GM21381 (cell line): ENCODE results near the gene TMEM63C.

ENCODE experiments used
- ATAC-seq: cut with Tn5 transposase; IDR thresholded peaks from one replicate; pipeline ENCODE4 v1.9.1; 2021; ENCODE audit warnings: mild to moderate bottlenecking, moderate library complexity; ENCODE audit not compliant: unreplicated experiment

TMEM63C gene

GRCh38 chr14:77250927-77251326 is 69.3 kb downstream of the TMEM63C start:
- no peak for ATAC-seq

DNA sequence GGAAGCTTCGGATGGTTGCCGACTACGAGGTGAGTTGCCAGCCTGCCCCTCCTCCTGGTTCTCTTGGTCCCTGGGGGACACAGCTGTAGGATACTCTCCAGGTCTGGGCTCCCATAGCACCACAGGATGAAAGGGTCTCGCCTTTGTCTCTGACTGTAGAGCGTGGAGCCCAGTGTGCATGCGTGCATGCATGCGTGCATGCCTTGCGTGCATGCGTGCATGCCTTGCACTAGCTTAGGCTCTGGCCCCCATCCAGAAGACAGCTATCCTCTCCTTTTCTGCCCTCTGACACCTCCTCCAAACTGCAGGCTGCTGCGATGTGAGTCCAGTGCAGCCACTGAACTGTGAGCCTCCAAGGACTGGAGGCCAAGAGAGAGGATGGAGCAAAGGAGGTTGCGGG is 70.3 kb downstream of the TMEM63C start:
- no peak for ATAC-seq

GRCh38 chr14:77253333-77254190 is 72.0 kb downstream of the TMEM63C start:
- ATAC-seq: no peak

- no peak for ATAC-seq
These were observed 75.1 kb downstream of the TMEM63C start for GRCh38 chr14:77256694-77257093.

DNA sequence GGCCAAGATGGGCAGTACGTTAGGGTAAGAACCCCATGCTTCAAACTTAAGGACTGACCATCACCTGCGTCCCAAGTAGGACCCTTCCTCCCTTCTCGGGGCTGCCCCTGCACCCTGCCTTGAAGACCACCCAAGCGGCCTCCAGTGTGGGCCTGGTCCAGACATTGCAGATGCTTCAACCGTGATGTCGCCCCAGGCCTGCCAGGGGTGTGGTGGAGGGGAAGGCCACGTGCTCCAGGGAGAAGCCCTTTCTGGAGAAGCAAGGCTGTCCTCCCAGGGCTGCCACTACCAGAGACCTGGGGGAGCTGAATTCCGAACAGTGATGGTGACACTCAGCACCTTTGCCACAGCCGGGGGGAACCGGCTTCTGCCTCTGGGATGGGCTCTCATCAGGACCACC is 76.1 kb downstream of the TMEM63C start:
- ATAC-seq: no peak

DNA sequence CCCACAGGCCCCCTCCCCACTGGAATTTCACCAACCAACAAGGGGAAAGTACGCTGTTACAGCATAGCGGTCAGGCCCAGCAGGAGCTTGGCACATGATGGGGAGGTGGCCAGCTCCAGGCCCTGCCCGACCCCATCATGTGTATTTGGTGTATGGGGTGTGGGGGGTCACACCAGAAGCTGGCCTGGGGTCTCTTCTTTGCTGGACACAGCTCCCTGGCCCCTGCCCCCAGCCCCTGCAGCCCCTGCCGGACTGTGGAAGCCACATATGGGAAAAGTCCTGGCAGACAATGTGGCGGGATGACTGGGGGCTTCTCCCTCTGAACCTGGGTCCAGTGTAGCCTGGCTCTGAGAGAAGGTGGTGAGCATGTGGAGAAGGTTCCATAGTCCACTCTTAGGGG is 77.0 kb downstream of the TMEM63C start:
- ATAC-seq: no peak

DNA sequence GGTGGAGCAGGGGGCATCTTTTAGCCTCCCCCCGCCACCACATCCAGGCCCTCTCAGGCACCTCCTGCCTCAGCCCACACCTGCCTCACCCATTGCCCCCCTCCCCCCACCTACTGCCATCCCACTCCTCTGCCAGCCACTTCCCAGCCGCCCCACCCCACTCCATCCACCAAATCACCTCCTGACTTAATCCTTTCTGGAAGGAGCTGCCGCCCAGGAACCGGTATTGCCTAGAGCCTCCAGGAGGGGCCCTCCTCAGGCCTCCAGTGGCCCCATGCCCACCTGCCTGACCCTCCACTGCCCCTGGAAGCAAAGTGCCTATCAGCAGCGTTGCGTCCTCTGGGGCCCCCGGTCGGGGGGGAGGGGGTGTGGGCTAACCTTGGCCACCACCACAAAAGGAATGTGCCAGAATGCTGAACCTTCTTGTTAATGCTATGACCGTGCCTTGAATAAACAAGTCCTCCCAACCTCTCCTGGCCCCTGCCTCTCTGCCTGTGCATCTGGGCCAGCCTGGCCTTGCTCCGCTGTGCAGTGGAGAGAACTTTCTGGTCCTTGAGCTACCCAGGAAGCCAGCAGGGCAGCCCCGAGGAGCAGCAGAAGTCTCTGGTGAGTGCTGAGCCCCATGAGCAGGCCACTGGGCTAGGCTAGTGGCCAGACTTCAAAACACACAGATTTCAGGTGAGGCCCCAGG is 77.6 kb downstream of the TMEM63C start:
- no peak for ATAC-seq

GRCh38 chr14:77260199-77260598 is 78.6 kb downstream of the TMEM63C start:
- ATAC-seq: no peak

DNA sequence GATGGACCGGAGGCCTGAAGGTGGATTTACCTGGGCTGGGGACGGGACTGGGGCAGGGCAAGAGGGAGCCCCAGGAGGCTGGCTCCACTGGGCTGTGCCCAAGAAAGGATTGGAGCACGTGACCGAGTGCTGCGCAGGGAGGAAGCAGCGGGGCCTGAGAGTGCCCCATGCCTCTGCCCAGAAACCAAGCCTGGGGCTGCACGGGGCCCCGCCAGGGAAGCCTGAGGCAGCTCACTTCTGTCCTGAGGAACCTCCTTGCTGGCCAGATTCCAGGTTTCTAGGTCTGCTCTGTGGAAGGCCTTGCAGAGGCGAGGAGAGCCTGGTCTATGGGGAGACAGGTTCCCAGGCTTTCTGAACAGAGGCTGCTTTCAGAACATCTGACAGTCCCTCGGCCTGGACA is 79.0 kb downstream of the TMEM63C start:
- ATAC-seq: no peak

- no peak for ATAC-seq
These were observed 83.0 kb downstream of the TMEM63C start for GRCh38 chr14:77264466-77265186.

GRCh38 chr14:77265187-77265515 is 83.6 kb downstream of the TMEM63C start:
- no peak for ATAC-seq

DNA sequence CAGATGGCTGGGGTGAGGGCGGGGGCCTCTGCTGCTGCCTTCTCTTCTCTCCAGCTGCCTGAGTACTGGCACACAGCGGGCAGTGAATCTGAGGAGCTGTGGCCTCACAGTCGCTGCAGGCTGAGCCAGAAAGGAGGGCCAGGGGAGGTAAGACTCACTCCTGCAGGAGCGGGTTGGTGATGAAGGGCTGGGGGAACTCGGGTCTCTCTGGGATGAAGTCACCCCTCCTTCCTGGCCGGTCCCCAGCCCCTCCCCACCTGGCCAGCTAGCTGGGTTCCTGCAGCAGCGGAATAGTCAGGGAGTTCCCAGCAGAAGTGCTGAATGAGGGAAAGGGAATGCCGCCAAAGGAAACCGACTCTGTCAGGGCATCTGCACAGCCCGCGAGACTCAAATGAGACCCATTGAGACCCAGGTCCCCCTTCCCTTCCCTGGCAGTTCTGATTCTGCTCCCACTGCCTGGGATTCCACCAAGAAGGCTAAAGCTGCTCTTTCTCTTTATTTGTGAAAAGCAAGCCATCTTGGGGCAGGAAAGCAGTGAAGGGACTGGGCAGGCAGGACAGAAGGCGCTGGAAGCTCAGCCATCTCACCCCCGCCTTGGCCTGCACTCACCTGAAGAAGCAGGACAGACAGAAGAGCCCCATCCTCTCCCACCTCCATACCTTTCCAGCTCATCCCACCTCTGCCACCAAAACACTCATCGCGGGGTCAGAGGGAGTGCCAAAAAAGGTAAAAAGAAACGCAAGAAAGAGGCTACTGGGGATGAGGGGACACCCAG is 84.2 kb downstream of the TMEM63C start:
- ATAC-seq: no peak

DNA sequence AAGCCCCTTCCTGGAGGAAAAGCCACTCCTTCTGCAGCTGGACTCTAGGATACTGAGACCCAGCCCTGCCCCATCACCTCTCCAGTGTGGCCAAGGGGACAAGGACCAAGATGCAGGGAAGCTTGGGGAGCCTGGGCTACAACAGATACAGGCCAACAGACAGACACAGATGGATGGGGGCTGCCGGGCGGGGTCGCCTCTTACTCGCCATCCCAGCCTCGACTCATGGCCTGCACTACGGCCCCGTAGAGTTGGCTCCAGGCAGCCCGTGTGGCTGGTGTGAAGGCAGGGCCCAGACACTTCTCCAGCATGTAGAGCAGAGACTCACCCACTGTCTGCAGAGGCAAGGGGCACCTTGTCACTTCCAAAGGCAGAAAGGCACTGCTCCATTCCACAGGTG is 84.7 kb downstream of the TMEM63C start:
- no peak for ATAC-seq

DNA sequence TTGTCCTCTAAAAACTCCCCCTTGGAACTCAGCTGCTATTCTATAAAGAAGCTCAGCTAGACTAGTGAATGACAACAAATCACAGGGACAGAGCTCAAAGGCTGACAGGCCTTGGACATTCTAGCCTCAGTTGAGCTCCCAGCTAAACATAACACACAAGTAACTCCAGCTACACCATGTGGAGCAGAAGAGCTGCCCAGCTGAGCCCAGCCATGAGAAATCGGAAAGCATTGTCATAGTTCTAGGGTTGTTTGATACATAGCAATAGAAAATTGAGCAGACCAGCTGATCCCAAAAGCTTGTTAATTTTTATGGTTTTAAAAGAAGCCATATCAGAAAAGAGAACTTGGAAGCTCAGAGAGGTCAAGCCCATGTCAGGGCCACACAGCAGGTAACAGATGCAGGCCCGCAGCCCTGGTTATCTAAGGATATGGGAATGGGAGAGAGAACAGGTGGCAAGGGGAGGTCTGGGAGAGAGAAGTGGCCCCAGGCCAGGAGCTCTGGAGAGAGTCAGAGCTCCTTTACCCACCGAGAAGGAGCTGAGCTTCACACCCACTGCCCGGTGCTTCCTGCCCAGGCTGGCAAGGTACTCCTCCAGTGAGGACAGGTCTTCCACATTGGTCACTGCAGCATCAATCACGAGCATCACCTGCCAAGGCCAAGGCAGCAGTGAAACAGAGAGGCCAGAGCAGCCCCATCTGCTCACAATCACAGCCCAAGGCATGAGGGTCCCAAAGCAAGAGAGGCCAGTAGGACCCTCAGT is 86.5 kb downstream of the TMEM63C start:
- no peak for ATAC-seq

GRCh38 chr14:77268989-77269600 is 87.5 kb downstream of the TMEM63C start:
- no peak for ATAC-seq

- ATAC-seq: no peak
These were observed 88.9 kb downstream of the TMEM63C start for GRCh38 chr14:77270361-77271112.

GRCh38 chr14:77271113-77271710 is 89.6 kb downstream of the TMEM63C start, which contains the start of gene NGB:
TSS of gene NGB (minus strand) at chr14:77271206. CDS start at chr14:77270937, 269 bp downstream.
- no peak for ATAC-seq

GRCh38 chr14:77272261-77272660 is 90.7 kb downstream of the TMEM63C start:
- ATAC-seq: no peak

- ATAC-seq: no peak
These were observed 92.2 kb downstream of the TMEM63C start for GRCh38 chr14:77273796-77274195.
